ENCODE measurements around the gene KIF17.

Gene KIF17

GRCh38 chr1:20616847-20617487, 100.8 kb downstream of the KIF17 start:
- no peak for DNase-seq

DNA sequence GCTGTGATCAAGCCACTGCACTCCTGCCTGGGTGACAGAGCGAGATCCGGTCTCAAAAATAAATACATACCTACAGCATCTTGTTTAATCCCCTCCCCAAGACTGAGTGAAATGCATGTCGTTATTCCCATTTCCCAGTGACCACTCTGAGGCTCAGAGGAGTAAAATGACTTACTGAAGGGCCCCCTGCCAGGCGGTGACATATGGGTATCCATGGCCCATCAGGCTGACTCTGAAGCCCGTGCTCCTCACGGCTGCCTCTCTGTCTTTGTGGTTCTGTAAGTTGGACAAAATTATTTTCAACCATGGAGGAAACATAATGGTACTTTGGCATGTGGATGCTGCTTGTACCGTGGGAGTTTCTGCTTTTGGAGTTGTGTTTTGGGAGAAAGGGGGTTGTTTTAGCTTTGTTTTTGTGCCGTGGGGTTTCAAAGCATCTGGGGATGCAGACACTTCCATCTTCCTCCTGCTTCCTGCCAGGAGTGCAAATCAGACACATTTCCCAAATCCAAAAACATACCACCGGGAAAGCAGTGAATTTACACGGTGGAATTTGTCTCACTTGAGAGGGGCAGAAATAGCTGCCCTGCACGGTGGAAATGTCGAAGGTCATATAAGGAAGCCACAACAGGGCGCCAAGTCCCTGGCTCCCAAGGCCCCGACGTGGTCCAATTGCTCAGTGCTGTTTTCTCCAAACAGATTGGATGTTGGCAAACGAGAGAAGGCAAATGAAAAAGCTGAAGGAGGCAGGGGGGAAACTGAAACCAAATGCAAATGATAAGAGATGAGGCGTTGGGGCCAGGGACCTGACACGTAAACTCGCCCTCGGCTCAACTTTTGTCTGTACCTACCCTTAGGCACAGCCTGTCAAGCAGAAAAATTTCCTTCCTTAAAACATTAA, 101.6 kb downstream of the KIF17 start:
- DNase-seq: no peak

- DNase-seq: no peak
These were observed 103.7 kb downstream of the KIF17 start for GRCh38 chr1:20614131-20614579.

Measured in stimulated activated CD4-positive, alpha-beta T cell treated with anti-CD3 and anti-CD28 coated beads, Interleukin-4, amount 100 ng/mL, for 24 hours (primary cell).